ENCODE data around the gene SPATA2.
A peak's percentile ranks its signal among the peaks of the same experiment; 100 is the strongest.

The SPATA2 gene

DNA sequence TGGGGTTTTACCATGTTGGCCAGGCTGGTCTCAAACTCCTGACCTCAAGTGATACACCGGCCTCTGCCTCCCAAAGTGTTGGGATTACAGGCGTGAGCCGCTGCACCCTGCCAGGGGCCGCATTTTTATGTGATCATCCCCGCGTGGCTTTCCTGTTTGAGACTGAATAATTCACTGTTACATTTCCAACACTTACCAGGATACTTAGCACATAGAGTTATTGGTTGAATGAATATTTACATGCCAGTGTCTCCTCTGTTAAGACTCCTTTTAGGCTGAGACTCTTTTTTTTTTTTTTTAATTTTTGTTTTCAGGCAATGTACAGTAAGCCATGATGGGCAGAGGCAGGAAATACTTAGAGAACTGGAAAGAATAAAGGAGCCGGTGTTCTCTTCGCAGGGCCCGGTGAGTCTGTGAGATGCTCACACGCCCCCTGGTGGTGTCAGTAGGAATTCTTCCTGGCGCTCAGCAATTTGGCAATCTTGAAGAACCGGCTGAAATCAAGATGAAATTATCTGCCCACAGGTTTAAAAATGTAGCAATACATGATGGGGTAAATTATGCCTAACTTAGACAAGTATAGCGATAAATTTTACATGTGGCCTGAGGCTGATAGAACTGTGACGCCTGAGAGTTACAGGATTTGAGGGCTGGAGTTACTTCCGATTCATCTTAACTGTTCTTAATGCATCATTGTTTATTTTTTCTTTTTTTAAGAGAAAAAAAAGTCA is 13.2 kb upstream of the SPATA2 start:
- DNase-seq = peak; percentile 82

- peak; percentile 37 for DNase-seq
Measured at GRCh38 chr20:49925901-49926454, 10.6 kb upstream of the SPATA2 start.

DNA sequence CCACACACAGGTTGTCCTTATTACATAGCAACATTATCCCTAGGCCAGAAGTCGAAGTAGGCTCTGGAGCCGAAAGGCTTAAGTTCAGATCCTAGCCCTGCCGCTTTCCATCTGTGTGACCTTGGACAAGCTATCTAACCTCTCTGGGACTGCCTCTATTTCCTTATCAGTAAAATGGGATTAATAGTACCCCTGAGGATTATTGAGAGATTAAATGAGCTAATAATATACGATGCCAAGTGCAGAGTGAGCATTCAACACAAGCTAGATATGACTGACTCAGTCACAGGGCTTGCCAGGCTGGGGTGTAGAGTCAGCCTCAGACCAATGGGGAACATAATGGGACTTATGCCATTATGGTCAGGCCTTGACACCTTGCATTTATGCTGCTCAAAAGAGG is 8.9 kb upstream of the SPATA2 start:
- no peak for DNase-seq

DNA sequence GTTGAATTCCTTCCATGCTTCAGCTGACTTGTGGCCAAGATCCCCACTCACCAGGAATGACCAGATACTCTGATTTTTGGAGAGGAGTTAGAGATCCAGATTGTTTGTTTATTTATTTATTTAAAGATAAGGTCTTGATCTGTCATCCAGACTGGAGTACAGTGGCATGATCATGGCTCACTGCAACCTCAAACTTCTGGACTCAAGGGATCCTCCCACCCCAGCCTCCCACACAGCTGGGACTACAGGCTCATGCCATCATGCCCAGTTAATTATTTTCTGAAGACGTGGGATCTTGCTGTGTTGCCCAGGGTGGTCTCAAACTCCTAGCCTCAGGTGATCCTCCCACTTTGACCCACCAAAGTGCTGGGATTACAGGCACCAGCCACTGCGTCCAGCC is 4.1 kb upstream of the SPATA2 start:
- no peak for DNase-seq

- no peak for DNase-seq
Measured at GRCh38 chr20:49919009-49919408, 3.7 kb upstream of the SPATA2 start.

DNA sequence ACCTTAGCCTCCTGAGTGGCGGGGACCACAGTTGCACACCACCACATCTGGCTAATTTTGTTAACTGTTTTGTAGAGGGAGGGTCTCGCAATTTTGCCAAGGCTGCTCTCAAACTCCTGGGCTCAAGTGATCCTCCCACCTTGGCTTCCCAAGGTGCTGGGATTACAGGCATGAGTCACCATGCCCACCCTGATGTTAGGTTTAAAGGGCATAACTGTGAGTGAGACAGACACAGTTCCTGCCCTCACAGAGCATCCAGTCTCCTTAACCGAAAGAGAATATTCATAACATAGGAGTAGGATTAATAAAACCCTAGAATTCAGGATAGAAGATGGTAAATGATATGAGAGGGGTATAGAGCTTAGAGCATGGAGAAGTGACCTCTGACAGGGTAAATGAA is 3.1 kb upstream of the SPATA2 start:
- DNase-seq = no peak

GRCh38 chr20:49916146-49917002 is 1.0 kb upstream of the SPATA2 start:
- no peak for DNase-seq

- DNase-seq = no peak
Measured at GRCh38 chr20:49915118-49915379, 280 bp downstream of the SPATA2 start.

DNA sequence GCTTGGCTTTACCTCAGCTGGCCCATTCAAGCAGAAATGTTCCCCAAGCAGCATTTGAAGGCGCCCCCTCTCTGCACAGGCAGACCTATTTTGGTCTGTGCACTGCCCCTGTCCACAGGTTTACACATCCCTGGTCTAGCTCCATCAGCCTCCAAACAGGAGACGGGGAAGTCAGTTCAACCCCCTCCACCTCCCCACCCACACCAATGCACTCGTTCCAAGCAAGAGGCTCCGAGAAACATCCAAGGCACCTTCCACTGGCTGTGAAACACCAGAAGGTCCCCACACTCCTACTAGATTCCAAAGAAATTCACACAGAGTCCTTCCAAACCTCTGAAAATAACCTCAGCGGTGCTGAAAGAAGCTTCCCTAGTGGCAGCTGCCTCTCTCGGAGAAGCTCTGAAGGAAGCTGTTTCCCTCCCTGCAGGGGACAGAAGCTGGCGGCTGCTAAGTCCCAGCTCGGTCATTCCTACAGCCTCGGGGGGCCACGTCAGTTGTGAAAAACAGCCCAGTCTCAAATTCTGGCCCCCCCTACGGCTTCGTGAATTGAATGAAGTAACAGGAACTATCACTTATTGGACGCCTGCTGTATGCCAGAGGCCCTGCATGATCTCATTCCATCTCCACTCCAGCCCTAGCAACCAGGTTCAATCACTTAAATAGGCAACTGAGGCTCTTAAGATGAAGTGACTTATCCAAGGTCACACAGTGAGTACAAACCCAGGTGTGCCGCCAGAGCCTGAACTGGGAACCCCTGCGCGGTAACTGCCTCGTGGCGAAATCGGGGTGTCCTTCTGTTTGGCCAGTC is 815 bp downstream of the SPATA2 start:
- peak; percentile 33 for DNase-seq

DNA sequence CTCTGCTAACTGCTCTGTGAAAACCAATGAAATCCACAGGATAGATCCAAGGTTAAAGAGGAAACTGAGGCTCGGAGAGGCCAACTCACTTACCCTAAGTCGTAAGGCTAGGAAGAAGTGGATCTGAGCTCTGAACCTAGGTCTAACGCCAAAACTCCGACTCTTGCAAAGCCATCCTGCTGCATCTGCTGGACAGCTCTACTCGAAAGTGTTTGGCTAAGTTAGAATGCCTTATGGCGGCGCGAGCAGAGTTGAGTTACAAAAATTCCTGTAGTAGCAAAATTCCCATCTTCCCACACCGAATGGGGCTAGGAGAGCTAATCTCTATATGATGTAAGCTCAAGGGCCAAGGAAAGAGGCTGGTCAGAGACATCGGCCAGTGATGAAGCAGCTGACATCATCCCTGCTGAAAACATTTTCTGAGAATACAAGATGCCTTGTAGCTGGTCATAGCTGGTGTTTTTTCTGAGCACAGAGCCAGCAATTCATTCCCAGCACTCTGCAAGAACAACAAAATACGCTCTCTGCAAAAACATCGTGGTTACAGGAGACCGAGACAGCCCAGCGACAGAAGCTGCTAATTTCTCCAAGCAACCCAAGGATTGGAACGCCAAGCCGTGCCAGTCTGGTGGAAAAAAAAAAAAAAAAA is 1.8 kb downstream of the SPATA2 start:
- no peak for DNase-seq

DNA sequence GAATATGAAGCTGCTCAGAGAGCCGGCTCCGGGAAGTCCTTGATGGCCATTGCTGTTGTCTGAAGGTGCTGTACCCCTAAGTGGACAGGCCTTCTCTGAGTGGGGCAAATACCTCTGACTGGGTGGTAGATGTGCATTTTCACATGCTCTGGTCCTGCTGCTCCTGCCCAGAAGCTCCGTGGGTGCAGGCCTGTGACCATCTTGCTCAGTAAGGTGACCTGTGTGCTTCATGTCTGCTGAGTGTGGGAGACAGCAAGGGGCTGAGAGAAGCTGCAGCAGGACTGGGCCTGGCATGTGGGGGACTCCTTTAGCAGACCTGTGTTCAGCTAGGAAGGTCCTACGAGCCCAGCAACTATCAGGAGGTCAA is 5.0 kb downstream of the SPATA2 start:
- DNase-seq = no peak

GRCh38 chr20:49909499-49910339 is 5.6 kb downstream of the SPATA2 start:
- DNase-seq = no peak

DNA sequence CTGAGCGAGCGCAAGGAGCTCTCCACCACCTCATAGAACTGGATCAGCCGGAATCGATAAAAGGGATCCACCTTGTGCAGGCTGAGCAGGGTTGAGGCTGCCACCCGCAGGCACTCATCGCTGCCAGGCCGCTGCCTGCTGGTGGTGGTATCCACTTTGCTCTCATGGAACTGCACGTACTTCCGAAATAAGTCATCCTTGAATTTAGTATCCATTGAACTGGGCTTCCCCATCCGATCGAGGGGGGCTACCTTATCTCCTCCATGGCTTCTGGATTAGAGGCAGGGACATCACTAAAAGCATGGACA is 7.1 kb downstream of the SPATA2 start:
- DNase-seq = no peak

DNA sequence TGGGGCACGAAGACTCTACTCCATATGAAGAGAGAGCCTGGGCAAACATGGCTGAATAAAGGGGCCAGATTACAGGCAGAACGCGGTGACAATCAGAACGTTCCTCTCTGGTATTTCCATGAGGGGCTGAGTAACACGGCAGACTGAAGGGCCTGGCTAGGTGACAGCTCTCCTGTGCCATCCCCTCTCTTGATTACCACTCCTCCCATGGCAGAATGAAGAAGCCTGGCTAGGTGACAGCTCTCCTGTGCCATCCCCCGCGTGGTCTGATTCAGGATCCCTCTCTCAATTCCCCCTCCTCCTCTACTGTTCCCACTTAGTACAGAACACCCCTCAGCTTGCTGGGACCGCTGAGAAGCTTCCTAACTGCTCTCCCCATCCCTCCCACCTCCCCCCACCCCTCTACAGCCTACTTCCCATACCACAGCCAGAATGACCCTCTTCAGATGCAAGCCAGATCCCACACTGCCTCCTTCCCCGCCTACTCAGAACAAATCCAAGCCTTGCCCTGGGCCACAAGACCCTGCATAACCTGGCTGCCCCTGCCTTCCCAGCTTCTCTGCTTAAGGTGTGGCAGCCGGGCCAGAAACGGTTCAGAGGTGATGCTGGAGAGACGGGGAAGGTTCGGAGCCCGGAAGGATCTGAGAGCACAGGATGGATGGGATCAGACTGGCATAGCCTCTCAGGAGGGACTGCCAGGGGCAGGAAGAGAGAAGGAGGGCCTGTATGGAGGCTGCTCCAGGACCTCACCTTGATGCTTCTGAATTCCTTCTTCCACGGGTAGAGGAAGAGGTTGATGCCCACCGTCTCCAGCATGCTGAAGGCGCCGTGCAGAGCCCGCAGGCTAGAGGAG is 7.7 kb downstream of the SPATA2 start:
- DNase-seq = no peak

- DNase-seq = no peak
Measured at GRCh38 chr20:49906615-49907154, 8.6 kb downstream of the SPATA2 start.

- DNase-seq = no peak
Measured at GRCh38 chr20:49906101-49906604, 9.2 kb downstream of the SPATA2 start.

DNA sequence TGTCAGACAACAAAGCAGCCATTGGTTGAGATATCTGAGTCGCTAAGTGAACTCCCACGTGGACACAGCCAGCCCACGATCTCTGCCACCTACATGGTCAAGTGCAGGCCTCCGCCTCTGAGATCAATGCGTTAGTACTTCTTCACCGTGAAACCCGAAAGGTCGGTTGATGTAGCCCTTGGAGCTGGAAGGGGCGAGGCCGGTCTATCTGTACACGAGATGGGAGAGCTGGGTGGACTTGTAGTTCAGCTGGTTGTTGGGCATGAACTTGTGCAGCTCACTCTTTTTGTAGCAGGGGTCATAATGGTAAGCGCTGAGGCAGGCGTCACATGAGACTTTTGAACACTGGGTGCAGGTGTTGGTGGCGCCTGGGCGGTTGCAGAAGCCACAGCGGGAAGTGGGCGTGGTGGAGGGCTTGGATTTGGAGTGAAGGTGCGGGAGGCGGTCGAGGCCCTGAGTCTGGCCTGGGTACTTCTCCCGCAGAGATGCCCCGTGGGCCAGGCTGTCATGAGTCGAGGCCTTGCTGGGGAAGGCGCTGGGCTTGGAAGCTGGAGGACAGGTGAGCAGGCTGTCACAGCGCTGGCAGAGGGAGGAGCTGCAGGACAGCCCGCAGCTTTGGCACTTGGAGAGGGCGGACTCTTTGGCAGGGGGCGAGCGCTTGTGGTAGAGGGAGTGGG is 9.8 kb downstream of the SPATA2 start:
- DNase-seq = no peak

GRCh38 chr20:49904440-49905214 is 10.7 kb downstream of the SPATA2 start:
- DNase-seq = no peak

DNA sequence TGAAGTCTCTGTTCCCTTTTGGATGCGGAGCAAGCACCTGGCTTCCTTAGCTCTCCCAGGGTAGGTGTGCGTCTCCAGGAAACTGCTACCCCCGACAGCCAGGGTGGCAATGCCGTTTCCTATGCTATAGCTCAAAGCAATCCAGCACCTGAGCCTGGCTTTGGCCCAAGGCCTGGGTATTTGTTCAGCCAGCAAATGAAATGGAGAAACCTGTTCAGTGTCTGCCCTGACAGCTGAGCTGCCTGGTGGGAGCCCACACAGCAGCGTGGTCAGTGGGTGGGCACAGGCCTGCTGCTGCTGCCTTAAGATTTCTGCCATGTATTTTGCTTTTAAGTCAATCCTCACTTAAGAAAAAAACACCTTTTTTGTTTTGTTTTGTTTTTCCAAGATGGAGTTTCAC is 13.7 kb downstream of the SPATA2 start:
- no peak for DNase-seq
